Fibroblast of the conjunctiva (primary cell): ENCODE results near the gene ALOX12B.
A peak's percentile ranks its signal among the peaks of the same experiment; 100 is the strongest.
"Not testable (repeated sequence)": the region's sequence is repeated elsewhere in the genome, so short reads cannot be mapped to it uniquely, and the experiment has no call there.

Source experiments
- DNase-seq: peaks from one replicate; pipeline ENCODE4 v3.0.0-alpha.2; 2010; ENCODE audit warnings: low read depth

ALOX12B gene

DNA sequence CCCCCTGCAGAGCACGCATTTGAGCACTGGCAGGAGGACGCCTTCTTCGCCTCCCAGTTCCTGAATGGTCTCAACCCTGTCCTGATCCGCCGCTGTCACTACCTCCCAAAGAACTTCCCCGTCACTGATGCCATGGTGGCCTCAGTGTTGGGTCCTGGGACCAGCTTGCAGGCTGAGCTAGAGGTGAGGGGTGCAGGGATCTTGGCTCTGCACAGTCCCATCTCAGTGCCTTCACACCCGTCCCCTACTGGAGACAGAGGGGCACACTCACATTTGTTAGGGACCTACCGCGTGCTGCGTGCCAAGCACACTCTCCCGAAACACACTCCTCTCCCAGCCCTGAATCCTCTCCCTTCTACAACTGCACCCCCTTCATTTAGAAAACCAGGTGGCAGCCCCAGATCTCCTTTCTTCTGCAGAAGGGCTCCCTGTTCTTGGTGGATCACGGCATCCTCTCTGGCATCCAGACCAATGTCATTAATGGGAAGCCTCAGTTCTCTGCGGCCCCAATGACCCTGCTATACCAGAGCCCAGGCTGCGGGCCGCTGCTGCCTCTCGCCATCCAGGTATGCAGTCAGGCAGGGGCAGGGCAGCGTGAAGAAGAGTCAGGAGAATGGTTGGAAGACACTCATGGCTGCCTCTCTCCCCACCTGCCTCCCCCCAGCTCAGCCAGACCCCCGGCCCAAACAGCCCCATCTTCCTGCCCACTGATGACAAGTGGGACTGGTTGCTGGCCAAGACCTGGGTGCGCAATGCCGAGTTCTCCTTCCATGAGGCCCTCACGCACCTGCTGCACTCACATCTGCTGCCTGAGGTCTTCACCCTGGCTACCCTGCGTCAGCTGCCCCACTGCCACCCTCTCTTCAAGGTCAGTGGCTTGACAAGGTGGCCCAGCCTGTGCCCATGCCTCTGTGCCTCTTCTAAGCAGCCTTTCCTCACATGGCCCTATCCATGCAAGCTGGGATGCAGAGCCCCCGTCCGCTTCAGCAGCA is 42.4 kb downstream of the ALOX12B start:
- no peak for DNase-seq

DNA sequence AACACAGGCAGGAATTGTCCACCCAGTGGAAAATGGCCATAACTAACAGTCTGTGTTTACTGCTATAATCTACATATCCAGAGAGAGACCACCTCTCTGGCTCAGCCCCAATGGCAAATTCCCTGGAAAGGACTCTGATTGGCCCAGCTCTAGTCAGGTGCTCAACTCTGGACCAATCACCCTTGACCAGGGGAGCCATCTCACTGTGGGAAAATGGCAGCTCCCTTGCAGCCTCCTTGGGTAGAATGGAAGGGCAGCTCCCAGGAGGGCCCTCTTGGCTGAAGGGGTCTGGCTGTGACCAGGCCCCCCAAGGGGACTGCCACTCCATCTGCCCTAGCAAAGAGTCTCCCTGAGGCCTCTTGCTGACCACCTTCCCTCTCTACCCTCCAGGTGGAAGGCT is 45.5 kb downstream of the ALOX12B start:
- no peak for DNase-seq

GRCh38 chr17:8041249-8041928 is 46.1 kb downstream of the ALOX12B start:
- DNase-seq, result peak; percentile 72

GRCh38 chr17:8039611-8040168 is 47.8 kb downstream of the ALOX12B start:
- no peak for DNase-seq

DNA sequence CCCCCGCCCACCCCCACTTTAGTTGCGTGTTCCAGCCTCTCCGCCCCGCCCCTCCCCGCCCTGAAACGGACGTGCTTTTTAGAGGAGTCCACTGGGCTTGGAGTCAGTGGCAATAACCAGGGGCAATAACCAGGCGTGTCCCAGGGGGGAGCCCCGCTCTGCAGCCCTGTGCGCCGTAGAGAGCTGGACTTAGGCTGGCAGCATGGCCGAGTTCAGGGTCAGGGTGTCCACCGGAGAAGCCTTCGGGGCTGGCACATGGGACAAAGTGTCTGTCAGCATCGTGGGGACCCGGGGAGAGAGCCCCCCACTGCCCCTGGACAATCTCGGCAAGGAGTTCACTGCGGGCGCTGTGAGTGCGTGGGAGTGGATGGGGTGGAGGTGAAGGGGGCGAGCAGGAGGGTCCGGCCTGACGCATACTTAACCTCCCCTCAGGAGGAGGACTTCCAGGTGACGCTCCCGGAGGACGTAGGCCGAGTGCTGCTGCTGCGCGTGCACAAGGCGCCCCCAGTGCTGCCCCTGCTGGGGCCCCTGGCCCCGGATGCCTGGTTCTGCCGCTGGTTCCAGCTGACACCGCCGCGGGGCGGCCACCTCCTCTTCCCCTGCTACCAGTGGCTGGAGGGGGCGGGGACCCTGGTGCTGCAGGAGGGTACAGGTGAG is 48.4 kb downstream of the ALOX12B start, which contains the start of gene ALOX15B:
Gene ALOX15B, plus strand, starts transcription at position 106 of the 657 bp plus-strand sequence. Its CDS starts 97 bp downstream, at position 203.
- DNase-seq, result no peak

DNA sequence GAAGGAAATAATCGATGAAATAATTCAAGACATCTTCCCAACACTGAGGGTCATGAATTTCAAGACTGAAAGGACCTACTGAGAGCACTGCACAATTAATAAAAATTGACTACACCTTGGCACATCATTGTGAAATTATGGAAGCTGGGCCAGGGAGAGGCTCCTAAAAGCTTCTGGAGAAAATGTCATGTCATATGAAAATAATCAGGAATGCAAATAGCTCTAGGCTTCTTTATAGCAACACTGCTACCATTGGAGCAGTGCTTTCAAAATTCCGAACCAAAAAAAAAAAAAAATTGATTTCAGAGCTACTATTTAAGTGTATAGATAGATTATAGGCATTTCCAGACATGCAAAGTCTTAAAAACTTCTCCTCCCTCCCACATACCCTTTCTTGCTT is 55.1 kb downstream of the ALOX12B start:
- no peak for DNase-seq

DNA sequence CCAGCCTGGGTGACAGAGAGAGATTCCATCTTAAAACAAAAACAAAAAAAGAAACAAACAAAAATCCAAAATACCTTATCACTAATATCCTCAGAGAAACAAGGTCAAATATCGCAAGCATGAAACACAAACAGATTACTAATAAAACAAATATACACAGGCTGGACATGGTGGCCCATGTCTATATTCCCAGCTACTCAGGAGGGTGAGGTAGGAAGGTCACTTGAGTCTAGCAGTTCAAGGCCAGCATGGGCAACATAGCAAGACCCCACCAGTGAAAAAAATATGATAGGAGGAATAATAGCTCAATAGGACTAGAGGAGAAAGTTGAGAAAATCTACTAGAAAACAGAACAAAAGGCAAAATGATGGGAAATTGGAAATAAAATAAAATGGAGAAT is 55.6 kb downstream of the ALOX12B start:
- DNase-seq, result no peak

GRCh38 chr17:8031261-8031661 is 56.3 kb downstream of the ALOX12B start:
- DNase-seq, result no peak

DNA sequence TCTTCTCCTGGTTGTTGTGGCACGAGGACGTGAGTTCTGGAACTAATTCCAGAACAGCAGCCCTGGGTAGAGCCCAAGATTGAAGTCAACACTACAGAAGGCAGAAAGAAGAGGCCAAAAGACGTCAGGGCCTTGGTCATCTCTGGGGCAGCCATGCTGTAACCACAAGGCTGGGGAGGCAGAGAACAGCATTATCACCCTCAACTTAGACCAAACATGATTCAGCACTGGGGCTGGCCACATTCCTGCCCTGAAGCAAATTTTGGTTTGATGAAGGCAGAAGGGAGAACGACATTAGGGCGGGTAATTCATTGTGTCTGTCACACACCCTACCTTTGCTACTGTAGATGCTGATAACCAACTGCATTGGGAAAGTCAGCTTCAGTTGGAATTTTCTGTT is 58.4 kb downstream of the ALOX12B start:
- DNase-seq, result no peak

- DNase-seq, result no peak
Observed at GRCh38 chr17:8025176-8025911, 62.2 kb downstream of the ALOX12B start.

GRCh38 chr17:8024161-8024560 is 63.4 kb downstream of the ALOX12B start:
- DNase-seq, result not testable (repeated sequence)
